CD4-positive, alpha-beta T cell treated with Interleukin-6 for 4 hours (primary cell): ENCODE results near the gene FUT8.

ENCODE experiments used
- DNase-seq: peaks from one replicate; pipeline ENCODE4 v3.0.0-alpha.2; 2020; ENCODE audit warnings: mixed read lengths

Gene FUT8

GRCh38 chr14:65412032-65412846 lies at the start of gene FUT8:
Gene FUT8 (plus strand): TSS chr14:65412730. CDS start chr14:65561564, 148,834 bp downstream.
- peak; percentile 99 for DNase-seq

GRCh38 chr14:65366802-65367565 lies 45.5 kb upstream of the FUT8 start:
- DNase-seq, result no peak

- no peak for DNase-seq
Measured at GRCh38 chr14:65369560-65369959, 43.0 kb upstream of the FUT8 start.

GRCh38 chr14:65370801-65371248 lies 41.7 kb upstream of the FUT8 start:
- no peak for DNase-seq

- no peak for DNase-seq
Measured at GRCh38 chr14:65371784-65372183, 40.7 kb upstream of the FUT8 start.

GRCh38 chr14:65373016-65373670 lies 39.4 kb upstream of the FUT8 start:
- DNase-seq, result no peak

- DNase-seq, result no peak
Measured at GRCh38 chr14:65373671-65374039, 38.9 kb upstream of the FUT8 start.

GRCh38 chr14:65377576-65377975 lies 35.0 kb upstream of the FUT8 start:
- DNase-seq, result no peak

GRCh38 chr14:65382586-65382985 lies 29.9 kb upstream of the FUT8 start:
- DNase-seq, result no peak

GRCh38 chr14:65387171-65387570 lies 25.4 kb upstream of the FUT8 start:
- no peak for DNase-seq

- DNase-seq, result no peak
Measured at GRCh38 chr14:65387628-65388027, 24.9 kb upstream of the FUT8 start.

- no peak for DNase-seq
Measured at GRCh38 chr14:65392296-65392695, 20.2 kb upstream of the FUT8 start.

GRCh38 chr14:65396082-65396910 lies 16.2 kb upstream of the FUT8 start:
- DNase-seq, result no peak

GRCh38 chr14:65403231-65403630 lies 9.3 kb upstream of the FUT8 start:
- DNase-seq, result no peak

- DNase-seq, result no peak
Measured at GRCh38 chr14:65408113-65408512, 4.4 kb upstream of the FUT8 start.

GRCh38 chr14:65410640-65411039 lies 1.9 kb upstream of the FUT8 start:
- DNase-seq, result no peak

GRCh38 chr14:65411656-65412031 lies 886 bp upstream of the FUT8 start:
- DNase-seq, result peak; percentile 84

- peak; percentile 26 for DNase-seq
Measured at GRCh38 chr14:65412856-65413738, 567 bp downstream of the FUT8 start.

- DNase-seq, result no peak
Measured at GRCh38 chr14:65413739-65414045, 1.2 kb downstream of the FUT8 start.

GRCh38 chr14:65414961-65415589 lies 2.5 kb downstream of the FUT8 start:
- DNase-seq, result peak; percentile 41

GRCh38 chr14:65415613-65416012 lies 3.1 kb downstream of the FUT8 start:
- DNase-seq, result no peak
